Mesendoderm (in vitro differentiated cells): ENCODE measurements around the gene DALRD3.

Experiments used
- DNase-seq: peaks from one replicate; pipeline ENCODE4 v3.0.0; 2013
- H2AK5ac ChIP-seq: 2 replicates; pipeline ENCODE4 v1.6.1; 2013; ENCODE audit warnings: low read length, inconsistent platforms
- H2BK120ac ChIP-seq: 2 replicates; pipeline ENCODE4 v1.6.1; 2013; ENCODE audit warnings: low read depth, mild to moderate bottlenecking, low read length, moderate library complexity, mixed read lengths
- H2BK15ac ChIP-seq: replicated peaks from 2 replicates; pipeline ENCODE4 v1.6.1; 2013; ENCODE audit warnings: low read depth, mild to moderate bottlenecking, moderate library complexity
- H2BK5ac ChIP-seq: 2 replicates; pipeline ENCODE4 v1.6.1; 2013; ENCODE audit warnings: low read length, inconsistent platforms
- H3K18ac ChIP-seq: 2 replicates; pipeline ENCODE4 v1.6.1; 2013; ENCODE audit warnings: mild to moderate bottlenecking, low read length, mixed read lengths
- H3K23ac ChIP-seq: one replicate; pipeline ENCODE4 v1.6.1; 2013; ENCODE audit warnings: low read length
- H3K27ac ChIP-seq: 2 replicates; pipeline ENCODE4 v1.5.1; 2013; ENCODE audit warnings: low read depth, mild to moderate bottlenecking, inconsistent platforms, low read length, moderate library complexity
- H3K27me3 ChIP-seq: 2 replicates; pipeline ENCODE4 v1.6.1; 2013; ENCODE audit warnings: low read length, control low read depth, mild to moderate bottlenecking, inconsistent platforms; ENCODE audit not compliant: insufficient read depth, poor library complexity
- H3K36me3 ChIP-seq: 2 replicates; pipeline ENCODE4 v1.6.1; 2013; ENCODE audit warnings: low read length, inconsistent platforms; ENCODE audit not compliant: control insufficient read depth, insufficient read depth
- H3K4ac ChIP-seq: one replicate; pipeline ENCODE4 v1.6.1; 2013; ENCODE audit warnings: low read depth, mild to moderate bottlenecking, low read length, moderate library complexity
- H3K4me1 ChIP-seq: 2 replicates; pipeline ENCODE4 v1.6.1; 2013; ENCODE audit warnings: low read depth, low read length, inconsistent platforms; ENCODE audit not compliant: control insufficient read depth
- H3K4me2 ChIP-seq: 2 replicates; pipeline ENCODE4 v1.6.1; 2013; ENCODE audit warnings: low read length
- H3K4me3 ChIP-seq: 2 replicates; pipeline ENCODE4 v1.5.1; 2013; ENCODE audit warnings: mild to moderate bottlenecking, low read length
- H3K56ac ChIP-seq: one replicate; pipeline ENCODE4 v1.6.1; 2013; ENCODE audit warnings: low read length
- H3K79me1 ChIP-seq: 2 replicates; pipeline ENCODE4 v1.6.1; 2013; ENCODE audit warnings: low read length, inconsistent platforms
- H3K79me2 ChIP-seq: 2 replicates; pipeline ENCODE4 v1.6.1; 2013; ENCODE audit warnings: mild to moderate bottlenecking, low read length; ENCODE audit not compliant: control insufficient read depth, insufficient read depth
- H3K9ac ChIP-seq: 2 replicates; pipeline ENCODE4 v1.6.1; 2013; ENCODE audit warnings: low read length, inconsistent platforms
- H4K5ac ChIP-seq: one replicate; pipeline ENCODE4 v1.6.1; 2013; ENCODE audit warnings: low read length
- H4K8ac ChIP-seq: one replicate; pipeline ENCODE4 v1.6.1; 2013; ENCODE audit warnings: low read depth, mild to moderate bottlenecking, control low read depth, low read length, moderate library complexity
- WGBS: extraction: QIAGEN DNeasy Blood & Tissue Kit; methylation state at CpG from one replicate; pipeline ENCODE4 v1.1.7; 2013; ENCODE audit warnings: low lambda C conversion rate, missing lambda C conversion rate; ENCODE audit not compliant: insufficient coverage; ENCODE audit errors: extremely low coverage; 5-methylcytosine and 5-hydroxymethylcytosine counted together

Gene DALRD3

GRCh38 chr3:48984663-48985062, 33.7 kb downstream of the DALRD3 start:
- Histone ChIP-seq H3K27me3 (no peaks in the 10 kb centered on the region), H2BK120ac (no peak overlapping the region), H2BK5ac (no peak overlapping the region), H3K4me2 (no peak overlapping the region), H3K79me2 (no peaks in the 10 kb centered on the region), H3K79me1 (peaks cover 2% of the 10 kb centered on the region), H3K23ac (no peak overlapping the region), H3K4me1 (no peaks in the 10 kb centered on the region), H4K8ac (no peak overlapping the region), H3K4me3 (no peak overlapping the region), H2BK15ac (no peak overlapping the region), H3K27ac (no peak overlapping the region), H3K18ac (no peak overlapping the region), H3K4ac (no peak overlapping the region), H2AK5ac (no peak overlapping the region), H4K5ac (no peak overlapping the region), H3K9ac (no peak overlapping the region), H3K36me3 (peaks cover 14% of the 10 kb centered on the region), H3K56ac (no peak overlapping the region)
- no peak for DNase-seq

- no peak overlapping the region for H3K9ac ChIP-seq
- no peak overlapping the region for H4K5ac ChIP-seq
- DNase-seq: no peak
- no peak overlapping the region for H2BK15ac ChIP-seq
- H3K79me1 ChIP-seq: no peaks in the 10 kb centered on the region
- H3K23ac ChIP-seq: no peak overlapping the region
- no peak overlapping the region for H2BK120ac ChIP-seq
- no peak overlapping the region for H3K4me2 ChIP-seq
- H3K4me3 ChIP-seq: no peak overlapping the region
- no CpG with 5 or more reads among the region's 4 CpGs for WGBS
- H3K79me2 ChIP-seq: no peaks in the 10 kb centered on the region
- no peak overlapping the region for H3K18ac ChIP-seq
- H3K4ac ChIP-seq: no peak overlapping the region
- no peak overlapping the region for H3K27ac ChIP-seq
- H4K8ac ChIP-seq: no peak overlapping the region
- no peaks in the 10 kb centered on the region for H3K27me3 ChIP-seq
- H2AK5ac ChIP-seq: no peak overlapping the region
- no peak overlapping the region for H3K56ac ChIP-seq
- no peaks in the 10 kb centered on the region for H3K4me1 ChIP-seq
- no peak overlapping the region for H2BK5ac ChIP-seq
- H3K36me3 ChIP-seq: peaks cover 17% of the 10 kb centered on the region
Measured at GRCh38 chr3:48983096-48983495, 35.3 kb downstream of the DALRD3 start.

- no peak overlapping the region for H3K4ac ChIP-seq
Measured at GRCh38 chr3:48982686-48983085, 35.7 kb downstream of the DALRD3 start.

GRCh38 chr3:48982016-48982415, 36.4 kb downstream of the DALRD3 start:
- Histone ChIP-seq H3K23ac (no peak overlapping the region), H3K36me3 (peaks cover 17% of the 10 kb centered on the region), H3K27me3 (no peaks in the 10 kb centered on the region), H3K4me1 (no peaks in the 10 kb centered on the region), H3K79me2 (no peaks in the 10 kb centered on the region), H2BK120ac (no peak overlapping the region), H3K4ac (no peak overlapping the region), H2BK5ac (no peak overlapping the region), H3K9ac (no peak overlapping the region), H2AK5ac (no peak overlapping the region), H3K4me3 (no peak overlapping the region), H3K18ac (no peak overlapping the region), H3K56ac (no peak overlapping the region), H3K4me2 (no peak overlapping the region), H3K79me1 (no peaks in the 10 kb centered on the region), H4K5ac (no peak overlapping the region), H2BK15ac (no peak overlapping the region), H4K8ac (no peak overlapping the region), H3K27ac (no peak overlapping the region)
- no peak for DNase-seq

More at GRCh38 chr3:48982686-48983085, 35.7 kb downstream of the DALRD3 start:
- DNase-seq: no peak
- Histone ChIP-seq H3K27me3 (no peaks in the 10 kb centered on the region), H2BK15ac (no peak overlapping the region), H3K79me2 (no peaks in the 10 kb centered on the region), H2BK5ac (no peak overlapping the region), H2BK120ac (no peak overlapping the region), H3K27ac (no peak overlapping the region), H3K36me3 (peaks cover 17% of the 10 kb centered on the region), H3K4me1 (no peaks in the 10 kb centered on the region), H2AK5ac (no peak overlapping the region), H3K9ac (no peak overlapping the region), H3K4me2 (no peak overlapping the region), H3K79me1 (no peaks in the 10 kb centered on the region), H3K18ac (no peak overlapping the region), H4K8ac (no peak overlapping the region), H3K56ac (no peak overlapping the region), H3K23ac (no peak overlapping the region), H3K4me3 (no peak overlapping the region), H4K5ac (no peak overlapping the region)
- WGBS: no CpG with 5 or more reads among the region's 5 CpGs

GRCh38 chr3:48980295-48980694, 38.1 kb downstream of the DALRD3 start:
- H2AK5ac ChIP-seq: no peak overlapping the region
- no peak overlapping the region for H3K23ac ChIP-seq
- H3K79me2 ChIP-seq: no peaks in the 10 kb centered on the region
- peaks cover 17% of the 10 kb centered on the region for H3K36me3 ChIP-seq
- no peak overlapping the region for H4K5ac ChIP-seq
- no peak overlapping the region for H3K4me3 ChIP-seq
- no peak overlapping the region for H3K56ac ChIP-seq
- H3K79me1 ChIP-seq: no peaks in the 10 kb centered on the region
- H2BK15ac ChIP-seq: no peak overlapping the region
- H3K18ac ChIP-seq: no peak overlapping the region
- no CpG with 5 or more reads among the region's 4 CpGs for WGBS
- H3K4ac ChIP-seq: no peak overlapping the region
- no peak overlapping the region for H3K4me2 ChIP-seq
- H2BK5ac ChIP-seq: no peak overlapping the region
- DNase-seq: no peak
- no peak overlapping the region for H3K27ac ChIP-seq
- H4K8ac ChIP-seq: no peak overlapping the region
- H3K9ac ChIP-seq: no peak overlapping the region
- H3K4me1 ChIP-seq: no peaks in the 10 kb centered on the region
- no peaks in the 10 kb centered on the region for H3K27me3 ChIP-seq
- no peak overlapping the region for H2BK120ac ChIP-seq

GRCh38 chr3:48979451-48979850, 38.9 kb downstream of the DALRD3 start:
- H3K27ac ChIP-seq: no peak overlapping the region
- H4K8ac ChIP-seq: no peak overlapping the region
- WGBS: no CpG with 5 or more reads among the region's 3 CpGs
- H3K27me3 ChIP-seq: no peaks in the 10 kb centered on the region
- no peak overlapping the region for H3K4ac ChIP-seq
- no peak overlapping the region for H4K5ac ChIP-seq
- no peaks in the 10 kb centered on the region for H3K79me2 ChIP-seq
- H3K4me2 ChIP-seq: no peak overlapping the region
- H2AK5ac ChIP-seq: no peak overlapping the region
- H3K23ac ChIP-seq: no peak overlapping the region
- no peak overlapping the region for H2BK15ac ChIP-seq
- no peak overlapping the region for H3K18ac ChIP-seq
- H2BK120ac ChIP-seq: no peak overlapping the region
- H3K56ac ChIP-seq: no peak overlapping the region
- H3K4me3 ChIP-seq: no peak overlapping the region
- H3K79me1 ChIP-seq: no peaks in the 10 kb centered on the region
- DNase-seq: no peak
- H2BK5ac ChIP-seq: no peak overlapping the region
- peaks cover 19% of the 10 kb centered on the region for H3K36me3 ChIP-seq
- no peak overlapping the region for H3K9ac ChIP-seq
- H3K4me1 ChIP-seq: no peaks in the 10 kb centered on the region
